HG03135 (cell line): Measurements from ENCODE around the gene DNAJC18.

Experiments used
- ATAC-seq: cut with Tn5 transposase; IDR thresholded peaks from one replicate; pipeline ENCODE4 v1.9.1; 2021; ENCODE audit warnings: mild to moderate bottlenecking, moderate library complexity; ENCODE audit not compliant: unreplicated experiment

DNAJC18 gene

DNA sequence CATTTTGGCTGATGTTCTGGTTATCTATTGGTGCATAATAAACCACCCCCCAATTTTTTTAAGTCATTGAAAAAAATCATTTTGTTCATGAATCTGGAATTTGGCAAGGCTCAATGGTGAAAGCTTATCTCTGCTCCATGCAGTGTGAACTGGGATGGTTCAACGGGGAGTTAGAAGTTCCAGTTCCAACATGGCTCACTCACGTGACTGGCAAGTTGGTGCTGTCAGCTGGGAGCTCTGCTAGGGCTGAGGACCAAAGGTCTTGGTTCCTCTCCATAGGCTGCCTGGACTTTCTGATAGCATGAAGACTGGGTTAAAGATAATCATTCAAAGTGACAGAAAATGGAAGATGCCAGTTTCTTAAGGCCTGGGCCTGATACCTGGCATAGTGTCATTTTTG is 32.4 kb downstream of the DNAJC18 start:
- no peak for ATAC-seq

DNA sequence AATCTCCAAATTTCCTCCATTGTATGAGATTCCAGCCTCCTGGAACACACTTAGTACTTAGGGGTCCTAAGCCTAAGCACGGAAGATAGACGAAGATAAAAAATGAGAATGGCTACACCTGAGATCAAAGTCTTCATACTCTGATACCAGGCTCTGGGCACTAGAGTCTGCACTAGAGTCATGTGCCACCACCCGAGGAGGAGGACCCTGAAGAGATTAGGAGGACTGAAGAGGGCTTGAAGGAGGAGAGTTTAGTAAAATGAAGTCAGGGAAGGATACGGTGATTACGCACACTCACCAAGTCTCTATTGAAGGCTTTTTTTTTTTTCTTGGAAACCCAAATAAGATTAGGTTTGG is 34.9 kb downstream of the DNAJC18 start:
- ATAC-seq = no peak

DNA sequence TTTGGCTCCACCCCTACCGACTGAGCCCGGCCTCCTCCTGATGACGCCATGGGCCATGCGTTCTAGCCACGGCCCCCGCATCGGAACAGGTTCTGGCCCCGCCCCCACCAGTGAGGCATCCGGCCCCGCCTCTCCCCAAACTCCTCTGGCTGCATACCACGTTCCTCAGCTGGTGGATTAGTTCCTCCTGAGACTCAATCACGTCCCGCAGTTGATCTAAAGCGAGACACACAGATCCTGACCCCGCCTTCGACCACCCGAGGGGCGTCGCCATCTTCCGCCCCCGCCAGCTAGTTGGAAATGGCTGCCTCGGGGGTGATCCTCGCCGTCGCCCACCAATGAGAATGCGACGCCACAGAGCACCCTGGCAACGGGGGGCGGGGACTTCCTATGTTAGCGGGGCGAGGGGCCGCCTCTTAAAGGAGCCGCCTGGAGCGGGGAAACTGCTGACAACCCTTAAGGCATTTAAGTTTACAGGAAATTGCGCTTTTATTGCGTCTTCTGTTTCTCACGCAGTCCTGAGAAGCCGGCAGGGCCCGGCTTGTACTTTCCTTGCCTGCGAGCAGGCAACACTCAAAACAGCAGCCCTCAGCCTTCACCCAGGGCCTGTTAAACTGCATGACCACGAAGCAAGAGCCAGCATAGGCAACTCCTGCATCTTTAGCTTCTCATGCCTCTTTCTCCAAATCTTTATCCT is 35.4 kb downstream of the DNAJC18 start, which contains the start of gene SPATA24:
SPATA24 (minus strand) TSS at position 303 of the 697 bp plus-strand sequence; CDS start at position 274, 29 bp downstream.
- ATAC-seq = peak; percentile 81

DNA sequence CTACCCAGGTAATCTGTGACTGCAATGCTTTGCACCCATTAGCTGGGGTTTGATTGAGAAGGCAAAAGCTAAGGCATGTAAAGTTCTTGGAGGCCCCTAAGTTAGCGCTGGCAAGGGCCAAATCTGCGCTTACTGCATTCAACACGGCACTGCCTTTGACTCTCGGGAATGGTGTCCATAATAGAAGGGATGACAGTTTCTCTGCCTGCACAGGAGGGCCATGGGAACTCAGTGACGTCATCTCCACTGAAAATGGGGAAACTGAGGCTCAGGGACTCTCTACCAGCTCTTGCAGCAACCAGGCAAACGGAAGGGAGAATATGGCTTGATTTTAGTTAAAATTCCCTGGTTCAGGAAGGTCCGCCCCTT is 35.9 kb downstream of the DNAJC18 start:
- no peak for ATAC-seq

DNA sequence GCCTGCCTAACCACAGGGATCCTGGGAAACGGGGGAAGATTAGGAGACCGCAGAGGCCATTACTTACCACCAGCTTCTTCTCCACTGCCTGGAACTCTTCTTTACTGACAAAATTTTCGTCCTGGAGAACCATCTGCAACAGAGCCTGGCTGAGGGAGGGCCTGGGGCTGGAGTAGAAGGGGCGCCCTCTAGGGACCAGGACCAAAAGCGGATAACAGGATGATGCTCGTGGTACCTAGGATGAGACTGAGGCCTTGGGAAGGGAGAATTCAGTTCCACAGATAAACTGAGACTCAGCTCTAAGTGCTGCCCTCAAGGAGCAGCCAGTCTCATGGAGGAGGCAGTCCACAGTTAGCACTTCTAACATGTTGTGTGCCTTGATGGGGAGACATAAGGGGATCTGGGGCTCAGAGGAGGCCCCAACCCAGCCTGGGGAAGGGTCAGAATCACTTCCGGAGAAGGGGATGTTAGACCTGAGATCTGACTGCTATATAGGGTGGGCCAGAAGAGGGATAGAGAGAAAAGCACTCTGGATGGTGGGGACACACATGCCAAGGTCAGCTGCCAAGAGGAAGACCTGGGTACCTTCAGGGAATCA is 36.7 kb downstream of the DNAJC18 start:
- no peak for ATAC-seq

DNA sequence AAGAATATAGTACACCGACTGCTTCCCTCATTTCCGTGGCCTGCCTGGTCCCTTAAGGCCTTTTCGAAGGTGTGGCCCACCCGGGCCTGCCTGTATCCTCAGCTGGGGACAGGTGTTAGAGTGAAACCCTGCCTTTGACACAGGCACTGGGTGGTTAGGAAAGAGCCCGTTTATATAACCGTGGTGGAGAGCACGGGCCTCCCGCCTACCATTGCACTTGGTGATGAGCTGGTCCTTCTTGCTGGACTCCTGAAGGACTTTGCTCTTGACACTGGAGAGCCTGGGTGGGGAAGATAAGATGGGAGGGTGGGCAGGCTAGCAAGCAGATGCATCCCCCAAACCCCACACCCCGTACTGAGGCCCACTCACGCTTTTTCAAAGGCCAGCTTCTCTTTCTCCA is 37.8 kb downstream of the DNAJC18 start:
- ATAC-seq = no peak

DNA sequence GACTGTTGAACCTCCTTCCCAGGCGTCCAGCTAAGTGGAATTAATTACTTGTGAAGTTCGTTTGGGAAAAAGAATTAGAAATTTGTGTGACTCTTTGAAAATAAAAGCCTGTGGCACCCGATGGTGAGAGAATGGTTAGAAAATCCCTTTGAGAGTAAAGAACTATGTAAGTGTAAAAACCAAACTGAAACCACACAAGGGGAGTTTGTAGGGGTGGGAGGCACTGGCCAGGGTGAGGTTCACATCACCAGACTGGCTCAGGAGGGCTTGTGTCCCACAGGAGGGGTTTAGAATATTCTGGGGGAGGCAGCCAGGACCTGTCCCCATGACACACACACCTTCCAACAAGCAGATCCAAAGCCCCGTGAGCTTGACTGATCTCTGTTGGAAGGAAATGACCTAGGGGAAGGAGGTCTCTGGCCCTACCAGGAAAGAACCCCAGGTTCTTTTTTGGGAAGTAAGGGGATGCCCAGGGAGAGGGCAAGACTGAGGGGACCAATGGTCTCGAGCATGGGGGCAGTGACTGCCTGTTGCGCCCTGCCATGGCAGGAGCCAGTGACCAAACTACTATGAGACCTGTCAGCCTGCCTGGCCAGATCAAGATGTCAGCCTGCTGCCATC is 39.7 kb downstream of the DNAJC18 start:
- ATAC-seq = no peak

DNA sequence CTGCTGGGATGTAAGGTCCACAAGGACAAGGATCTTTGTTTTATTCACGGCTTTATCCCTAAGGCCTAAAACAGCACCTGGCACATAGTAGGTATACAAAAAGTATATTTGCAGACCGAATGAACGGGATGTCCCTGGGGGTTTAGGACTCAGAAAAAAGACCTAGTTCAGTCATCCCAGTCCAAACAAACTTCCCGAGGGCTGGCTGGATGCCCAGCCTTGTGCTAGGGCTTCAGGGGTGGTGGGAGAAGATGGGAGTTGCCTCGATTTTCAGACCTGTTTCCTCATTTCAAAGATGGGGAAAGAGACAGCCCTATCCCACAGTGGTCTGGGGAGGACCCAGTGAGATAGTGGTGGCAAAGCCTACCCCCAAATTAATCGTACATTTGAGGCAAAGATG is 41.4 kb downstream of the DNAJC18 start:
- ATAC-seq = no peak

DNA sequence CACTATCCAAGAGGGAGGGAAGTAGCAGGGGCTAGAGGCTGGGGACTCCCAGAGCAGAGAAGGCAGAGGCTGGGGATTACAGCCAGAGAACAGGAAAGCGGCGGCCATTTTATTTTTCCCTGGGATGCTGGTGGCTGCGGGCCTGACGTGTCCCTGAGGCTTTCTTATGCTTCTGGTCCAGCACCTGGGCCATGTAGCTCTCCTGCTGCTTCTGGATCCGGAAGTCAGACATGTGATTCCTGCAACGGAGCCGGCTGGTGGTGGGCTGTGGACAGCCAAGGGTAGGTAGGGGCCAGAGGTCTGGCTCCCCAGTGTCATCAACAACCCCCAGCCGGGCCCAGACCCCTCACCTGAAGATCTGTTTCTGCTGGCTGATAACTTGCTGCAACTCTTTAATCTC is 42.6 kb downstream of the DNAJC18 start:
- ATAC-seq = no peak

DNA sequence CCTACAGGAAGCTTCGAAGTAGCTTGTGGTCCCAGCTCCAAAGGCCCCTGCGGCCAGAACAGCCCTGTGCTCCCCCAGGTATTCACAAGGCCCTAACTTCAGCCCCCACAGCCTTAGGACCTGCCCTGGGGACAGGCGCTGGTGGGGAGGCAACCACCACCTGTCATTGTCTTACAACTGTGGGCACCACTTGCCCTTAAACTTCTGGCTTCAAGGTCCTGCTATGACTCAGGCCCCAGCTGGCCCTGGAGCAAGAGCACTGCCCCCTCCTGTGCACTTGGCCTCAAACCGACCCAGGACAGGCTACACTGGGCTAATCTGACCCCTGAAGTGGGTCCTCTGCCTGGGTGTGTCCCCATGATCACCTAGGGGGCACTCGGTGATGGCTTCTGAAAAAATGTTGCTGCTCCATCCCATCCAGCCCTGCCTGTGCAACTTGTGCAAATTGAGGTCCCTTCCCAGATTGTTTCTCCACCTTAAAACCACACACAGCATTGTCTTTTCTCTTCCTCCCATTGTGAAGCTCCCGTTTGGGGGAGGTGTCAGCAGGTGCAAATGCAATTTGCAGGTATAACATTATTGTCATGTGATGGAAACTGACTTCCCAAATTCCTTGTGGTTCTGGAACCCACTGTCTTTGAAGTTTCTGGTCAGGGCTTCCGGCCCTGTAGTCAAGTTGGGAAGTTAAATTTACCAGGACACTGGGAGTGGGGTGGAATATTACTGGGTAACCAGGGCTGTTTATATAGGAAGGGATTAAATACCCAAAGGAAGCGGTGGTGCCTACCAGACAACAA is 43.3 kb downstream of the DNAJC18 start:
- ATAC-seq = no peak

DNA sequence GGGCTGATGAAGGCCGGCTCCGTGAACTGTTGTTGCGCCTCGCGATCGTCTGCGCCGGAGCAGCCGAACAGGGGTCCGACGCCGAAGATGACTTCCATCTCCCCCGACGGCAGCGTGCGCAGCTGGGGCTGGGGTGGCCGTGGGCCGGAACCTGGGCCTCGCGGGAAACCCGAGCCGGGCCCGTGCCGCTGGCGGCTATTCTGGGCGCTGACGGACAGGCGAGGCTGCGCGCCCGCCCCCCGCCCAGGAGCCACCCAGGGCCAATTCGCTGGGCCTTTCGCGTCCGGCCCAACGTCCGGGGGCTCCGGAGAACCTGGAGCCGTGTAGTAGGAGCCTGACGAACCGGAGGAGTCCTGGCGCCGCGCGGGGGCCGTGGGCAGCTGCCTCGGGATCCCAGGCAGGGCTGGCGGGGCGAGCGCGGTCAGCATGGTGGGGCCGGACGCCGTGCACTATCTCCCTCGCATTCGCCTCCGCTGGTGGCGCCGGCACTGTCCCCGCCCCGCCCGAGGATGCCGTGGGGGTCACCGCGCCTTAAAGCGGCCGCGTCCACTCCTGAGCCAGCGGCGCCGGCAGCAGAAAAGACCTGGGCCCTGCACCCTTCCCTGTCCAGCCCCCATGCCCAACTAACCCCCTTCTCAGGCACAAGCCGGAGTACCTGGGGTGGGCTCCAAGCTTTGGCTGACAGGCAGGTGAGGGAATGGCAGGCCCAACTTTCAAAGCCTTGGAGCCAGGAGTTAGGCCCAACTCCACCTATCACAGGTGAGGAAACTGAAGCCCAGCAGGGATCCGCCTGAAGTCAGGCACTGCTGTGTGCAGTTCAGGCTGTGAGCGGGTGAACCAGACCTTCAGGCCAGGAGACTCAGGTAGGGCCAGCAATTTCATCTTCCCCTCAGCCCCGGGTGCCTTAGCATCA is 44.4 kb downstream of the DNAJC18 start, which contains the start of gene PROB1:
PROB1 (minus strand) TSS at position 451 of the 913 bp plus-strand sequence; CDS start at position 428, 23 bp downstream.
- ATAC-seq = no peak

DNA sequence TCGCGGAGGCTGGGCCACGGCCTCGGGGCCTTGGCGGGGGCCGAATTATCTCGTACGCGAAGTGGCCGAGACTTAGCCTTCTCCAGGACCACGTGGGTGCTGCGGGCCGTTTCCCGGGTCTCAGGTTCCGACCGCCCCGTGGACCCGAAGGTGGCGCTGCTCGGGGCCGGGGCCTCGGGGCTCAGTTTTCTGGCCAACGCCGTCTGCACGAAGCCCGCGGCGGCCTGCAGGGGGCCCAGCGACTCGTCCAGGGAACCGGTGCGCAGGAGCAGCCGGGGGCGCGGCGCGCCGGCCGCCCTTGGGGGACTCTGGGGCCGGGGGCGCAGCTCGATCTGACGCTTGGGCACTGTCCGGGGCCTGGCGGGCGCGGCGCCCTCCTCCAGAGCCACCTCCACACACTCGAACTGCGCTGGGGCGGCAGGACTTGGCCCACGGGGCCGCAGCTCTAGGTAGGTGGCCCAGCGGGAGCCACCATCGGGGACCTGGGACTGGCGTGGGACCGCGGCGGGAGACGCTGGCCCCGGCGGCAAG is 45.1 kb downstream of the DNAJC18 start:
- no peak for ATAC-seq

DNA sequence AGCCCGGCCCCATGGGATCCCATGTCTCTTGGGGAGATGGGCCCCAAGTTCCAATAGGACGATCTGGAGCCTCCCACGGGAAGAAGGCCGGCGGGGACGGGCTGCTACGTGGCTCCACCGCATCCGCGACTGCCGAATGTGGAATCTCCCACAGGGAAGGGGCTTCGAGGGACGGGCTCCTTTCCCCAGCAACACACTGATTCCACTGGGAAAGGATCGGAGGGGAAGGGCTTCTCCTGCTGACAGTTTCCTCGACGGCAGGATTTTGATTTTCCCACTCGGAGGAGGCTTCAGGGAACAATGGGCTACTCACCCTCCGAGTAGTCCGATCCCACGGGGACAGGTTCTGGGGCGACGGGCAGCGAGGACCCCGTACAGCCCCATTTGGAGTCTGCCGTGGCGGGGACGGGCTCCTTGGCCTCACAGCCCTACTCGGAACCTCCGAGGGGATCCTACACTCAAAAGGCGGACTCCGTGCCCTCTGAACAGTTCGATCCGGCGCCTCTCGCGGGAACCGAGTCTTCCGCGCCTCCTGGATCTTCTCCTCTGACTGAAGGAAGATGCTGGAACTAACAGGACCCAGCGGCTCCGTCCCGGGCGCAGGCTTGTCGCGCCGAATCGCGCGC is 45.7 kb downstream of the DNAJC18 start:
- ATAC-seq = no peak

DNA sequence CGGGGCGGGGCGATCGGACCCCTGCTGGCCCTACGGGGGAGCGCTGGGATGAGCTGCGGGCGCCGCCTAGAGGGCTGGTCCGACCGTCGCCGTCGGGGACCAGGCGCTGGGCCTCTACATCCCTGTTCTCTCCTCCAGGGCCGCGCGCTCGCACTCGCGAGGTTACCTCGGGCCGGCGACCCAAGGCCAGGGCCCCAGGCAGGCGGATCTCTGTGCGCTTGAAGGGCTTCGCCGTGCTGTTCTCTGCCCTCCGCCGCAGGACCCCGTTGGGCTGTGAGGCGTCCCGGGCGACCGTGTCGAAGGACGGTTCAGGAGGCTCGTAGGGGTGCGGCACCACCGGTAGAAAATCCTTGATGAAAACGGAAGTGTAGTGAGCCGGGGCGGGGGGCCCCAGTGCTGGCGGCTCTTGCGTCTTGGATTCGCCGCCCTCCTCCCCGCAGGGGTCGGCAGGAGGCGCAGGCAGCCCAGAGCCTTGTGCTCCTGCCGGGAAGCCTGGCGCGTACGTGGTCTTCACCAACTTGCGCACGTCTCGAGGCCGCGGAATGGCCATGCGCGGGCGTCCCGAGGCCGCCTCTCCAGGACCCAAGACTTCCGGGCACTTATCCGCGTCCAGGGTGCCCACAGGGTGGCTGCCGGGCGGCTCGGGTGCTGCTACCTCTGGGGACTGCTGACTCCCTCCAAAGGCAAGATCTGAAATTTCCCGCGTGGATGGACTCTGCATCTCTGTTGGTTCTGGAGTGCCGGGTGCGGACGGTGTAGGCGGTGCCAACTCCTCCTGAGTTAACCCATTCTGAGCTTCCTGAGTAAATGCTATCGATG is 46.4 kb downstream of the DNAJC18 start:
- peak; percentile 46 for ATAC-seq

DNA sequence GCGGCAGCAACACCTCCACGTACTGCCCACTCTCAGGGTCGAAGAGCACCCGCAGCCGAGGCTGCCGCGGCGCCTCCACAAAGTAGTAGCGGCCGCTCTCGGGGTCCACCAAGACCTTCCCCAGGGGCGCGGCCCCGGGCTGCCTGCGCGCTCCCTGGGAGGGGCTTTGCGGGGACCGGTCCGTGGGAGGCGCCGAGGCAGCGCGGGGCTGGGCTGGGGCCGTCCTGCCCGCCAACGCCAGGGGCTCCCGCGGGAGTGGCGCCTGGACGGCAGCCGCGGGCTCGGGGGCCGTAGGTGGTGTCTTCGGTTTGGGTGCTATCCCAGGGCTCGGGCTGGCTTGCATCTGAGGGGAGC is 47.0 kb downstream of the DNAJC18 start:
- ATAC-seq = peak; percentile 18

DNA sequence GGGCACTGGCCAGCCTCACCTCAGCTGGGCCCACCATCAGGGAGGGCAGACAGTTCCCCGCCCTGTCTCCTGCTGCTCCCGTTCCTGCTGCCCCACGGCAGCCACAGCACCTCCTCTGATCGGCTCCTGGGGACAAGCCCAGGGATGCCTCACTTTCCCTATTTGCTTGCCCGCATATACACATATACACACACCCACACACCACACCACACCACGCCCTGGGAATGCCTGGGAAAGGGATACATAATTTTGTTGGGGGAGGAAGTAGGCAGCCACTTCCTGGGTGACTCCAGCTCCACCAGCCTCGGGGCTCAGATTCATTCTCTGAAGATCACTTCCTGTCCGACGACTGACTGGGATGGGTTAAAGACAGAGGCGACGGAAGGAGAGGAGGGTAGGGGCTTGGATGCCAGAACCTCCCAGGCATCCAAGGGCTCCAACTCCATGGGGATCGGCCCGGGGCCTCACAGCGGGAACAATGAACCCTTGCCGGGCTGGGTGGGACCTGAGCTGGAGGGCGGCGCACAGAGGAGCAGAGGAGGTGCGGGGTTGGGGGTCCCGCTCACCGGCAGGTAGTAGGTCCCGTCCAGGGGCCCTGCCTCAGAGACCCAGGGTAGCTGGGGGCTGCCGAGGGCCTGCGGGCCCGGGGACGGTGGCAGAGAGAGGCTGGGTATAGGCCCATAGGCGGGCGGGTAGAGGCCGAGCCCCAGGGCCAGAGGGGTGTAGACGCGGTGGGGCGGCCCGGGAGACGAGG is 47.6 kb downstream of the DNAJC18 start:
- ATAC-seq = no peak

DNA sequence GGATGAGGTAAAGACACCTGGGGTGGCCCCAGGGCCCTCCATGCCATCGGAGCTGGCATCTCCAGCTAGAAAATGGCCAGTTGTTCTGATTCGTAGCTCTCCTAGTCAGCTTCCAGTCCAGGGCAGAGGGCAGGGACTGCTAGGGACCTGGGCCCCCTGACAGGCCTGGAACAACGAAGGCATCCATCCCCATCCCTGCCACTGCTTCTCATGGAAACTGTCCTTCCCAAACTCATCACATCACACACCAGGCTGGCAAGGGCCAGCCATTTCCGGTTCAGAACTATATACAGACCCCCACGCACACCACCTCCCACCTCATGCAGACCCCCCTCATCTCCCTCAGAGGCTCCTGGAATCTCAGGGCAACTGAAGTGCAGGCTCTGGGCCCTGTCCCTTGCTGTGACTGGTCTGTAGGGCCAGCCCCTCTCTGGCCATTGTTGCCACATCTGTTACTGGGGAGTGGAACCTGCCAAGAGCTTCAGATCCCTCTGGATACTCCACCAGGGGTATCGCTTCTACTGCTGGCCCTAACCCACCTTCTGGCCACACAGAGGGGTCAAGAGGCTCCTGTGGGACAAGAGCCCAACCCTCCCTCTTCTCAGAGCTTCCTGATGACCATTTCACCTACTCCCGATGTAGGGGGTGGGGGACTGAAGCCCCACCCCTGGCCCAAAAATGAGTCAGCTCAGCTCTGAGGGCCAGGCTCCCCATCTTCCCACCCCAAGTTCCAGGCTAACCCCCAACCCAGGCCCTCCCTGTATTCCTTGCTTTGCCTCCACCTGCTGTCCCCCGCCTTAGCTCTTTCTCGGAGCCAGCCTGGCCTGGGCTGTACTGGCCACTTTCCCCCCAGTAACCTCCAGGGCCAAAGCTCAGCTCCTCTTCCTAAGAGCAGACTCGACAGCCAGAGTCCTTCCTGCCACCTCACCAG is 48.4 kb downstream of the DNAJC18 start:
- no peak for ATAC-seq
